Testis (tissue), 2 donors: ENCODE results near the gene APOLD1.

Experiments
- CTCF ChIP-seq, 3 experiments: fragments of 450-650 bp in 2 of 3; fragments of 200-600 bp in 1 of 3; sonication (generic) in 1 of 3; IDR thresholded peaks; one replicate each; pipeline ENCODE4 v1.5.1; 2016 to 2019; ENCODE audit warnings: antibody characterized with exemption in 3 of 3, mild to moderate bottlenecking in 2 of 3, moderate library complexity in 1 of 3
- POLR2A ChIP-seq: fragments of 450-650 bp; IDR thresholded peaks from one replicate; pipeline ENCODE4 v1.6.1; 2017; ENCODE audit warnings: antibody characterized with exemption, mild to moderate bottlenecking, moderate library complexity

- TF ChIP-seq POLR2A, result no peak
- TF ChIP-seq CTCF (IDR thresholded peaks at IDR 0.05), result no peak
Observed at GRCh38 chr12:12784116-12784515, 1.3 kb upstream of the APOLD1 start.
